K562 (cell line): ENCODE measurements around the gene LAMTOR4. TPM values are rescaled to one million over a fixed set of nuclear protein-coding genes. Genes with fewer than 3 reads are reported as not detected.

Source experiments
- ATAC-seq: fragments of 200-7000 bp; cut with Tn5 transposase; 3 replicates; pipeline ENCODE4 v1.9.1; 2020; ENCODE audit warnings: moderate library complexity
- BruUV-seq: library from RNA; stranded (reverse); fragments of 400-500 nt; replicated peaks from 2 replicates; lab custom pipeline; 2021; lab: Mats Ljungman, UMichigan
- CTCF ChIA-PET: fragments of 300-600 bp; formaldehyde crosslinking; extraction: SDS; loops from one replicate; lab custom pipeline; 2021; ENCODE audit warnings: low intra/inter-chr PET ratio; lab: Yijun Ruan, JAX
- POLR2A ChIA-PET: fragments of 300-600, 350-650 bp; sonication (Branson Sonifier 250); formaldehyde crosslinking; extraction: SDS; loops from one replicate; lab custom pipeline; 2021; ENCODE audit warnings: antibody characterized with exemption, inconsistent platforms; lab: Yijun Ruan, JAX
- DNase-seq, 4 experiments: peaks; one replicate each; pipeline versions ENCODE4 v3.0.0 to v3.0.0-alpha.2; 2011 to 2018; ENCODE audit warnings: low spot score in 3 of 4, mixed read lengths in 3 of 4; ENCODE audit errors: extremely low read depth in 1 of 4
- FAIRE-seq: peaks from 2 replicates; lab custom pipeline; 2011; peaks lifted over from hg19 to GRCh38; lab: Jason Lieb, UNC
- H2AFZ ChIP-seq: 2 replicates; pipeline ENCODE4 v1.6.0; 2011; ENCODE audit warnings: low read depth, low read length, control low read depth, inconsistent platforms
- H3K27ac ChIP-seq: fragments of 200-600 bp; 3 replicates; pipeline ENCODE4 v1.8.0; 2011; ENCODE audit warnings: low read depth, mild to moderate bottlenecking, control low read depth, inconsistent platforms, low read length, moderate library complexity, mixed read lengths; ENCODE audit errors: extremely low read depth
- H3K27me3 ChIP-seq, 2 experiments: fragments of 300-600 bp in 1 of 2; 2 replicates in 1 of 2; 3 replicates in 1 of 2; pipeline versions ENCODE4 v1.6.0 to v1.8.0; 2011; ENCODE audit warnings: inconsistent platforms in 2 of 2, low read length in 2 of 2, mild to moderate bottlenecking in 1 of 2, mixed read lengths in 1 of 2, moderate library complexity in 1 of 2; ENCODE audit not compliant: control insufficient read depth in 2 of 2, insufficient read depth in 2 of 2
- H3K36me3 ChIP-seq: fragments of 300-600 bp; 3 replicates; pipeline ENCODE4 v1.8.0; 2011; ENCODE audit warnings: mild to moderate bottlenecking, low read length, inconsistent platforms; ENCODE audit not compliant: control insufficient read depth, insufficient read depth
- H3K4me1 ChIP-seq, 2 experiments: fragments of 200-600 bp in 1 of 2; replicated peaks in 1 of 2; 2 replicates in 1 of 2; 3 replicates in 1 of 2; pipeline versions ENCODE4 v1.5.1 to v1.8.0; 2011; ENCODE audit warnings: inconsistent platforms in 2 of 2, low read length in 2 of 2, mild to moderate bottlenecking in 1 of 2, mixed read lengths in 1 of 2, moderate library complexity in 1 of 2; ENCODE audit not compliant: control insufficient read depth in 2 of 2, insufficient read depth in 2 of 2
- H3K4me2 ChIP-seq: 2 replicates; pipeline ENCODE4 v1.6.1; 2011; ENCODE audit warnings: low read length, control low read depth, inconsistent platforms, mixed read lengths; ENCODE audit not compliant: insufficient read depth
- H3K4me3 ChIP-seq: fragments of 200-600 bp; sonication (generic), shearing (Covaris generic); 2 replicates; pipeline ENCODE4 v1.5.1; 2016; ENCODE audit warnings: control low read depth, inconsistent platforms
- H3K79me2 ChIP-seq: fragments of 200-600 bp; 3 replicates; pipeline ENCODE4 v1.8.0; 2011; ENCODE audit warnings: low read length, inconsistent platforms; ENCODE audit not compliant: control insufficient read depth, insufficient read depth
- H3K9ac ChIP-seq, 2 experiments: 2 replicates each; pipeline versions ENCODE4 v1.6.0 to v1.6.1; 2011; ENCODE audit warnings: low read depth in 2 of 2, low read length in 2 of 2, control low read depth in 1 of 2, inconsistent platforms in 1 of 2, mild to moderate bottlenecking in 1 of 2, mixed read lengths in 1 of 2; ENCODE audit not compliant: insufficient read depth in 1 of 2
- H3K9me1 ChIP-seq: one replicate; pipeline ENCODE4 v1.6.0; 2011; ENCODE audit warnings: inconsistent platforms, mild to moderate bottlenecking, low read length, moderate library complexity; ENCODE audit not compliant: control insufficient read depth, insufficient read depth
- H3K9me3 ChIP-seq: replicated peaks from 2 replicates; pipeline ENCODE4 v1.5.1; 2011; ENCODE audit warnings: low read depth, low read length, inconsistent platforms; ENCODE audit not compliant: control insufficient read depth, insufficient read depth
- H4K20me1 ChIP-seq: replicated peaks from 2 replicates; pipeline ENCODE4 v1.6.1; 2011; ENCODE audit warnings: low read length, inconsistent platforms, mixed read lengths; ENCODE audit not compliant: control insufficient read depth, insufficient read depth
- GTF2F1 ChIP-seq: IDR thresholded peaks from 2 replicates; pipeline ENCODE4 v1.6.1; 2011; ENCODE audit warnings: low read depth, low read length, improper control_type of control experiment
- MYNN ChIP-seq, 2 experiments: sonication (generic); formaldehyde crosslinking in 1 of 2; IDR thresholded peaks; 2 replicates each; pipeline versions ENCODE4 v1.5.0 to v1.6.1; 2016 to 2020; ENCODE audit warnings: antibody characterized with exemption in 1 of 2, missing genetic modification reagents in 1 of 2
- NR1H2 ChIP-seq: sonication (generic); formaldehyde crosslinking; IDR thresholded peaks from 2 replicates; pipeline ENCODE4 v1.4.0; 2020; ENCODE audit warnings: mild to moderate bottlenecking, missing genetic modification reagents
- PHTF2 ChIP-seq: fragments of 250-450 bp; sonication (Bioruptor Pico); IDR thresholded peaks from 2 replicates; pipeline ENCODE4 v1.5.0; 2021; ENCODE audit warnings: mild to moderate bottlenecking
- SLC30A9 ChIP-seq: fragments of 250-450 bp; sonication (Bioruptor Pico); IDR thresholded peaks from 2 replicates; pipeline ENCODE4 v1.8.0; 2022; ENCODE audit warnings: mild to moderate bottlenecking, moderate library complexity
- WGBS: fragments of 100-300 bp; shearing (Covaris generic); methylation state at CpG from one replicate; pipeline ENCODE4 v1.1.6; 2016; ENCODE audit warnings: low coverage, mixed read lengths; ENCODE audit not compliant: insufficient coverage; ENCODE audit errors: missing lambda C conversion rate; 5-methylcytosine and 5-hydroxymethylcytosine counted together
- in situ Hi-C: fragments of 300-500 bp; cut with MboI; formaldehyde crosslinking; loops from 4 replicates; pipeline ENCODE4 v1.15.0; 2018; ENCODE audit warnings: inconsistent platforms, mixed read lengths
- intact Hi-C: fragments of 100-400 bp; cut with micrococcal nuclease; formaldehyde crosslinking; loops from 2 replicates; pipeline ENCODE4 v1.14.2; 2022
- polyA plus RNA-seq, 8 experiments: library from polyadenylated mRNA; depleted of rRNA in 4 of 8; stranded (reverse) in 5 of 8; unstranded in 3 of 8; fragments of >200 nt; fragmentation: Nextera tagmentation in 2 of 8; fragmentation: Illumina TruSeq in 1 of 8; extraction: Ambion mirVana in 2 of 8; extraction: Trizol in 1 of 8; gene quantifications; 2 replicates each; pipeline versions ENCODE4 v1.2.1 to v1.2.3, GENCODE V29; 2011 to 2014; ENCODE audit warnings: inconsistent platforms in 1 of 8, missing spikeins in 1 of 8
- total RNA-seq, 7 experiments: library from RNA; depleted of rRNA in 6 of 7; stranded (reverse); fragments of >200 nt in 6 of 7; fragmentation: Illumina TruSeq in 2 of 7; extraction: Trizol in 2 of 7; gene quantifications; 2 replicates each; pipeline versions ENCODE4 v1.2.1 to v1.2.3, GENCODE V29; 2011 to 2021; ENCODE audit warnings: low replicate concordance in 1 of 7

LAMTOR4 gene
- total and polyA plus RNA-seq, 9 of the 15 experiments (the other 6 are each of a cell fraction or from before 2014, with no cell fraction given), result 79.6 to 314 (median 195) TPM

DNA sequence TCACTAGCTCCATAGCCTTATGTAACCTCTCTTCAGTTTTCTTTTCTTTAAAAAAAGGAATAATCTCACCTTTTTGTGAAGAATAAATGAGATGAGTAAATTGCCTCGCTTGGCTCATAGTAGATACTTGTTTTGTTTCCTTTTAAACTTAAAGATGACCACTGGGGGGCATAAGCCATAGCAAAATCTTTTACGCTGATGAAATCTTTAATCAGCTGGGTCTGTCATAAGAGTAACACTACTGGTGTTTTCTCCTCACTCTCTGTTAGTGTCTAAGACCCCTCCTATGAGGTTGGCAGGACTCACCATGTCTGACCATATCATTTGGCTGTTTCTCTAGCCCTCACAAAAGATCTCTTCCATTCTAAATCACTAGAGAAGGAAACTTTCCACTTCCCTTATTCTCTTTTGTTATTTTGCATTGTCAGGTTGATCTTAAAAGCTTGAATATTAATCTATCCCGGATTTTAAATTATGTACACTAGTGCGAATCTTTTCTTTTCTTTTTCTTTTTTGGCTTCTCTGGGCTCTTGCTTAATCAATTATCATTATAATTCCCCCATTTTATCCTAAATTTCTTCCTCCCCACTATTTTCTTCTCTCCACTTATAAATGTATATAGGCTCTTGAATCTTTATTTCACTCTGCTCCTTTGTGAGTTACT is 41.5 kb downstream of the LAMTOR4 start (continued):
- no peak for TF ChIP-seq SLC30A9 (CRISPR knock-in tag)
- TF ChIP-seq GTF2F1, result no peak
- no peak for TF ChIP-seq PHTF2 (CRISPR knock-in tag)

DNA sequence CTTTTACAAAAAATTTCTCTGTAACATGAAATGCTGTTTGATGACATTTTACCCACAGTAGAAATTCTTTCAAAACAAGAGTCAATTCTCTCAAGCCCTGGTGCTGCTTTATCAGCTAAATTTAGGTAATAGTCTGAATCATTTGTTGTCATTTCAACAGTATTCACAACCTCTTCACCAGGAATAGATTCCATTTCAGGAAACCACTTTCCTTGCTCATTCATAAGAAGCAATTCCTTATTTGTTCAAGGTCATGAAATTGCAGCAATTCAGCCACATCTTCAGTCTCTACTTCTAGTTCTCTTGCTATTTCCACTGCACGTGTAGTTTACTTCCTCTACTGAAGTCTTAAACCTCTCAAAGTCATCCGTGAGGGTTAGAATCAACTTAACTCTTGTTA is 43.1 kb downstream of the LAMTOR4 start:
- Histone ChIP-seq H3K4me1 (peaks cover 0 to 11% of the 10 kb centered on the region in 2 experiments; a peak in 3 of 5 replicates), H3K9ac (no peak overlapping the region), H3K36me3 (no peaks in the 10 kb centered on the region), H3K4me3 (no peak overlapping the region), H3K79me2 (no peaks in the 10 kb centered on the region), H3K4me2 (no peak overlapping the region), H3K9me1 (no peaks in the 10 kb centered on the region), H4K20me1 (no peaks in the 10 kb centered on the region), H3K27ac (no peak overlapping the region), H3K27me3 (no peaks in the 10 kb centered on the region), H2AFZ (peak overlapping the region; percentile 57), H3K9me3 (no peaks in the 10 kb centered on the region)
- peak; percentile 61; the same call in 1 of the 2 replicates for TF ChIP-seq MYNN (IDR thresholded peaks at IDR 0.05)
- no peak for TF ChIP-seq MYNN (CRISPR knock-in tag; IDR thresholded peaks at IDR 0.05)
- no peak for TF ChIP-seq NR1H2
- ATAC-seq (no peak), DNase-seq (no peak), FAIRE-seq (no peak)
- WGBS, result 31% methylated on average over 2 of the region's 2 CpGs
- ChIA-PET POLR2A (no interaction called here), CTCF (no interaction called here)
- in situ Hi-C loops, result no loop called here
- intact Hi-C loops, result no loop called here
- BruUV-seq, result no TSS peak
